Stomach (tissue), 9 donors: Measurements from ENCODE around the gene CDH5. TPM values are rescaled to one million over a fixed set of nuclear protein-coding genes. Genes with fewer than 3 reads are reported as not detected.
"Not testable (repeated sequence)": the region's sequence is repeated elsewhere in the genome, so short reads cannot be mapped to it uniquely, and the experiment has no call there.

Experiments
- DNase-seq, 2 donors: peaks; one replicate each; pipeline versions ENCODE4 v3.0.0 to v3.0.0-alpha.2; 2013 to 2019
- H3K27ac ChIP-seq, 5 donors: fragments of 200-600 bp in 4 of 5; sonication (generic) in 4 of 5; one replicate each; pipeline ENCODE4 v1.5.1; 2013 to 2019; ENCODE audit warnings: mild to moderate bottlenecking in 1 of 5, moderate library complexity in 1 of 5
- H3K27me3 ChIP-seq, 3 donors: fragments of 200-600 bp; sonication (generic); one replicate each; pipeline ENCODE4 v1.5.1; 2017 to 2019; ENCODE audit warnings: mixed run types in 1 of 3
- H3K36me3 ChIP-seq, 4 donors: fragments of 200-600 bp; sonication (generic); 1 replicate in 3 of 4; 2 replicates in 1 of 4; pipeline ENCODE4 v1.5.1; 2016 to 2019
- H3K4me1 ChIP-seq, 4 donors: fragments of 200-600 bp; sonication (generic); one replicate each; pipeline ENCODE4 v1.5.1; 2016 to 2019
- H3K4me3 ChIP-seq, 4 donors: fragments of 200-600 bp; sonication (generic) in 3 of 4; one replicate each; pipeline ENCODE4 v1.5.1; 2016 to 2019; ENCODE audit warnings: mild to moderate bottlenecking in 1 of 4
- H3K9me3 ChIP-seq, 4 donors: fragments of 200-600 bp; sonication (generic); one replicate each; pipeline ENCODE4 v1.5.1; 2016 to 2019
- CTCF ChIP-seq, 7 experiments: fragments of 450-650 bp in 4 of 7; fragments of 200-600 bp in 3 of 7; sonication (generic) in 3 of 7; IDR thresholded peaks; one replicate each; pipeline ENCODE4 v1.5.1; 2016 to 2019; ENCODE audit warnings: antibody characterized with exemption in 7 of 7, control low read depth in 2 of 7, mild to moderate bottlenecking in 1 of 7
- EP300 ChIP-seq: sonication (generic); formaldehyde crosslinking; IDR thresholded peaks from one replicate; pipeline ENCODE4 v1.6.1; 2017; ENCODE audit warnings: antibody characterized with exemption
- POLR2A ChIP-seq, 4 donors: fragments of 450-650 bp; IDR thresholded peaks; one replicate each; pipeline ENCODE4 v1.6.1; 2016; ENCODE audit warnings: antibody characterized with exemption in 4 of 4, control low read depth in 2 of 4, mild to moderate bottlenecking in 1 of 4, moderate library complexity in 1 of 4
- POLR2AphosphoS5 ChIP-seq, 3 donors: sonication (generic); formaldehyde crosslinking; IDR thresholded peaks; one replicate each; pipeline ENCODE4 v1.6.1; 2016; ENCODE audit warnings: antibody characterized with exemption in 3 of 3
- WGBS, 5 donors: extraction: QIAGEN DNeasy Blood & Tissue Kit in 3 of 5; methylation state at CpG; one replicate each; pipeline versions ENCODE4 v1.1.5 to v1.1.7; 2013 to 2018; 5-methylcytosine and 5-hydroxymethylcytosine counted together
- intact Hi-C: fragments of 100-400 bp; cut with DNase I; formaldehyde crosslinking; loops from one replicate; pipeline ENCODE4 v1.15.1; 2023; ENCODE audit warnings: low total_unique reads
- polyA plus RNA-seq, 3 donors: library from polyadenylated mRNA; stranded (reverse); fragments of 200-250 nt; gene quantifications; one replicate each; pipeline ENCODE4 v1.2.3, GENCODE V29; 2013
- total RNA-seq, 5 donors: library from RNA; depleted of rRNA; stranded (reverse); fragments of >200 nt; gene quantifications; one replicate each; pipeline versions ENCODE4 v1.1.0 to v1.2.3, GENCODE V29; 2014 to 2016
- donor health status: healthy with polysubstance abuse.
- donor health status: Bipolar disorder and iron deficiency.
- donor health status: healthy.

The CDH5 gene
- total and polyA plus RNA-seq, 8 donors, result 2.4 to 46.9 (median 17.2) TPM

GRCh38 chr16:66328282-66328681 is 38.2 kb upstream of the CDH5 start:
- peaks cover 0 to 11% (median 10%) of the 10 kb centered on the region in 4 donors for H3K4me1 ChIP-seq
- H3K36me3 ChIP-seq, result no peaks in the 10 kb centered on the region
- intact Hi-C loops, result no loop called here
- 84 to 94% (median 86%) methylated on average over 8 to 11 of the region's 11 CpGs for WGBS, 5 donors
- DNase-seq, result no peak
- peaks cover 0 to 10% (median 0%) of the 10 kb centered on the region in 4 donors for H3K9me3 ChIP-seq
- TF ChIP-seq POLR2AphosphoS5 (IDR thresholded peaks at IDR 0.05), result no peak
- peaks cover 0 to 20% (median 0%) of the 10 kb centered on the region in 3 donors for H3K27me3 ChIP-seq
- no peak overlapping the region for H3K27ac ChIP-seq
- H3K4me3 ChIP-seq, result no peak overlapping the region

- intact Hi-C loops, H3K27ac ChIP-seq, H3K36me3 ChIP-seq, H3K4me3 ChIP-seq, DNase-seq: not testable (repeated sequence)
- Histone ChIP-seq H3K27me3 (peaks cover 0 to 22% (median 0%) of the 10 kb centered on the region in 3 donors), H3K9me3 (peaks cover 0 to 14% (median 2%) of the 10 kb centered on the region in 4 donors), H3K4me1 (peaks cover 0 to 17% (median 6%) of the 10 kb centered on the region in 4 donors)
- WGBS, 5 donors, result 76 to 92% (median 81%) methylated on average over 2 of the region's 2 CpGs
Observed at GRCh38 chr16:66331464-66331863, 35.0 kb upstream of the CDH5 start.

- H3K27ac ChIP-seq, result no peak overlapping the region
- 81 to 88% (median 82%) methylated on average over 15 of the region's 15 CpGs for WGBS, 5 donors
- intact Hi-C loops, result no loop called here
- no peaks in the 10 kb centered on the region for H3K36me3 ChIP-seq
- H3K9me3 ChIP-seq, result peaks cover 0 to 16% (median 3%) of the 10 kb centered on the region in 4 donors
- no peak overlapping the region for H3K4me3 ChIP-seq
- H3K27me3 ChIP-seq, result peaks cover 0 to 14% (median 0%) of the 10 kb centered on the region in 3 donors
- no peak for TF ChIP-seq CTCF (IDR thresholded peaks at IDR 0.05)
- no peak for TF ChIP-seq POLR2AphosphoS5 (IDR thresholded peaks at IDR 0.05)
- no peak for TF ChIP-seq POLR2A (IDR thresholded peaks at IDR 0.05)
- TF ChIP-seq EP300, result no peak
- H3K4me1 ChIP-seq, result peaks cover 0 to 7% (median 0%) of the 10 kb centered on the region in 4 donors
- no peak for DNase-seq
Observed at GRCh38 chr16:66332634-66333610, 33.6 kb upstream of the CDH5 start.

DNA sequence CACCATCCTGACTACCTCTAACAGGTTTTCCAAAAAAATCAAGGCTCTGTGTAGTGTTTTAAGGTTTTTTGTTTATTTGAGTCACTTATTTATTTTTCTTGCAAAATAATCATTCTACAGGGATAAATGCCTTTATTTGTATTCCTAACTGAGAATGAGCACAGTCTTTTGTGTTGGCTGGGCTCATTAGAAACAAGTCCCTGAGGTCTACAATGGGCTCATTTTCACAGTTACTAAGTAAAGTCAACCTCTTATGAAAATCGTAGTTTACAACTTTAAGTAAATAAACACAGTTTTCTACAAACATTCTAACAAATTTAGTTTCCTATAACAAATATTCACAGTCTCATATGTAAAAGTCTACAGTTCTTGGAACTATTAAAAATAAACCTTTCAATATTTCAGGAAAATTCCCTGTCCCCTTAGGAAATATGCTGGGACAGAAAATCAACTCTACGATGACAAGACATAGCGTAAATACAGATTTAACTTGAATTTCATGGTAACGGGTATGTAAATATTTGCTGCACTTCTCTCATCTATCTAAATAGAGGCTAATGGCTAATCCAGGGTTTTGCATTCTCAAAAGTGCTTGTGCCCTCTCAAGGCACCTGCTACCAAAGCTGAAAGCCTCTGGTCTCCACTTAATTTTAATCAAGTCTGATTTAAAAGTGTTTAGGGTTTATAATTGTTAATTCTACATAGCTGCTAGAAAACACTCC is 31.5 kb upstream of the CDH5 start:
- Histone ChIP-seq H3K4me3 (no peak overlapping the region), H3K4me1 (peaks cover 0 to 7% (median 0%) of the 10 kb centered on the region in 4 donors), H3K27me3 (peaks cover 0 to 14% (median 0%) of the 10 kb centered on the region in 3 donors), H3K9me3 (peaks cover 0 to 16% (median 3%) of the 10 kb centered on the region in 4 donors), H3K36me3 (no peaks in the 10 kb centered on the region), H3K27ac (no peak overlapping the region)
- TF ChIP-seq POLR2AphosphoS5 (IDR thresholded peaks at IDR 0.05), result no peak
- TF ChIP-seq POLR2A (IDR thresholded peaks at IDR 0.05), result no peak
- no peak for TF ChIP-seq EP300
- no peak for TF ChIP-seq CTCF (IDR thresholded peaks at IDR 0.05)
- intact Hi-C loops, result no loop called here
- WGBS, 5 donors, result 33 to 57% (median 37%) methylated on average over 4 of the region's 4 CpGs
- no peak for DNase-seq

DNA sequence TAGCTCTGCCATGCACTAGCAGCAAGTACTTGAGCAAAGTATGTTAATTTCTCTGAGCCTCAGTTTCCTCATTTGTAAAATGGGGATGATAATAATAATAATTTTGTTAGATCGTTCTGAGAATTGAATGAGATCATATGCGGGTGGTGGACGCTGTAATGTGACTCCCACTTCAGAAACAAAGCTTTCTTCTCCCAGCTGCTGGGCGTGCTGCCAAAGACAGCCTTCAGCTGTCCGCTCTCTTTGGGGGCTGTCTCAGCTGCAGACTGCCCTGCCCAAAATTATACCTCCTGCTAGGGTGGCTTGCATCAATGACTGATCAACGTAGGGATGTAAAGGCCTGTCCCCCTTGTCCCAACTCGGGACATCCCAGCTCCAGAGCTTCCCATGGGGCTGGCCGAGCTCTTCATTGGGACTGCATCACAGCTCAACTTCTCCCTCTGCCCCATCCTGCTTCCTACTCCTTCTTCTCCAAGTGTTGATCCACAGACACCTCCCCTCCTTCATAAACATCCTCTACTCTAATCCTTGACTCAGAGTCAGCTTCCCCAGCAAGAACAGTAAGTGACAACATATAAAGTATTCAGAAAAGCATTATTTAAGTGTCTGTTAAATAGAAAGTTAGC is 30.7 kb upstream of the CDH5 start:
- Histone ChIP-seq H3K4me1 (peaks cover 0 to 7% (median 0%) of the 10 kb centered on the region in 4 donors), H3K4me3 (no peak overlapping the region), H3K27me3 (peaks cover 0 to 14% (median 0%) of the 10 kb centered on the region in 3 donors), H3K27ac (no peak overlapping the region), H3K9me3 (peaks cover 0 to 16% (median 3%) of the 10 kb centered on the region in 4 donors), H3K36me3 (no peaks in the 10 kb centered on the region)
- DNase-seq, result peak in 1 of 2 donors; percentile 90
- intact Hi-C loops, result no loop called here
- no peak for TF ChIP-seq CTCF (IDR thresholded peaks at IDR 0.05)
- TF ChIP-seq POLR2AphosphoS5 (IDR thresholded peaks at IDR 0.05), result no peak
- TF ChIP-seq POLR2A (IDR thresholded peaks at IDR 0.05), result no peak
- no peak for TF ChIP-seq EP300
- WGBS, 5 donors, result 27 to 38% (median 29%) methylated on average over 8 of the region's 8 CpGs
